HG02763 (cell line): ENCODE measurements around the gene PSMD6.

Experiments
- ATAC-seq: cut with Tn5 transposase; IDR thresholded peaks from one replicate; pipeline ENCODE4 v1.9.1; 2021; ENCODE audit warnings: mild to moderate bottlenecking, moderate library complexity; ENCODE audit not compliant: unreplicated experiment

PSMD6 gene

DNA sequence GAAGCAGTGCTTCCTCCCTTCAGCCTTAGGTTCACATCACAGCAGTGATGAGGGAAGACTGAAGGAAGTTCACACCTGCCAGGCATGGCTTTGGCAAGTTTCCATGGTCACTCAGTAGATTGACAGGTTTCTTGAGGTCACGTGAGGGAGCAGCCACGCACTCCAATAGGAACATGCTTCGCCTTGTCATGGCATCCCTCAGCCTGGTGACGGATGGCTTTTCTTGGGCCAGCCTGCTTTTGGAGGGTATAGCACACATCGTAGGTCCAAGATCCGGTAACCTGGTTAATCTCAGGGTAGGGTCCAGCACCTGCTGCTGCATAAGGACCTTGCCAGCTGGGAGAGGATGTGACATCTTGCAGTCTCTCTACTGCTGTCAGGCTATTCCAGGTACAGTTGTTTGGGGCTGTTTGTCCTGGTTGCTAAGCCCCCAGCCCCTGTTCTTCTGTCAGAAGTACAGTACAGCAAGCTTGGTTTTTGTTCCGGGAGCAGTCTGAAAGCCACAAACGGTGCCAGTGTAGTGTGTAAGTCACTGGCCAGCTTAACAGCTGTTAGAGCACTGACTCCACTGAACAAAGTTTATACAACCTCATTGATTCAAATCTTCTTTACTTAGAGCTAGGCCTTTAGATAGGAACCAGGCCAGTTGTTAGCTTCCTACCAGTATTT is 42.3 kb downstream of the PSMD6 start:
- ATAC-seq: no peak

DNA sequence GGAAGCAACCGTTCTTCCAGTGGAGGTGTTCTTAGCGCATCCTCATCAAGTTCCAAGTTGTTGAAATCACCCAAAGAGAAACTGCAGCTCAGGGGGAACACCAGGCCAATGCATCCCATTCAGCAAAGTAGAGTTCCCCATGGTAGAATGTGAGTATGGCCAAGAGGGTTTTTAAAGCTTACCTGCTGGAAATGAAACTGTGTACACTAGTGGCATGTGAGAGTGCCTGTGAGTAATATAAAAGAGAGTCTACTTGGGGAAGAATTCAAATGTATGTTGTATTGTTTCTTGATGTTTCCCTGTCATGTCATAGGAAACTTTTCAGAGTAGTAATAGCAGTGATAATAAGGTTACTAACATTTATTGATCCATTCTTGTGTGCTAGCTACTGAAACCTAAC is 43.3 kb downstream of the PSMD6 start:
- ATAC-seq: no peak

DNA sequence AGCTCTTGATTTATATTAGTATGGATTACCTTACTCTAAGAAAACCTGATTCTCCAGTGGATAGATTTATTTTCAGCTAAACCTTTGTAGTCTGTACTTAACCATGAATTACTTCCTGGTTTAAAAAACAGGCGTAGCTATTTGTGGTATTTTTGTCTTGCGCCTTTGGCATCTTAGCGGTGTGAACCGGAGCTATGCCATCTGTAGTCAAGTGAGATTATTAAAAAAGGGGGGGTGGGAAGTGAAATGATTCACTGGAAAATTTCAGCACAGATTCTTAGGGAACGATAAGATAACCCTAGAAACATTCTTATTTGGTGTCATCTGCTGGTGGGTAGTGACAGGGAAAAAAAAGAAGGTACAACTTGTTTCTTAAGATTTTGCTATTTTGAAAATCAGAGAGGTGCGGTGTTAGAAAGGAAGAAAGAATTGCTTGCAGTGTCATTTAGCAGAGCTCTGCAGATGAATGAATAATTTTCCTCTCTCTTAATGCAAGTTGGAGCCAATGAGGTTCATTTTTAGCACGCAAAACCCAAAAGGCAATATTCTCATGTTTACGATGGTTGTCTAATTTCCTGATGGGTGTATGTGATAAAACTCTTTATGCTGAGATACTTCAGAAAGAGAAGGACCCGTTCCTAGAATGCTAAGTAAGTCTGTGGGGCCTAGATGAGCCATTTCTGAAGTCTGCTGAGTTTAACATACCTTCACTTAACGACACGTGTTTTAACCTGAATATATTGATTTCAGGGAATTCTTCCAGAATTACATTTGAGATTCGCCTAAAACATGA is 44.0 kb downstream of the PSMD6 start:
- no peak for ATAC-seq

DNA sequence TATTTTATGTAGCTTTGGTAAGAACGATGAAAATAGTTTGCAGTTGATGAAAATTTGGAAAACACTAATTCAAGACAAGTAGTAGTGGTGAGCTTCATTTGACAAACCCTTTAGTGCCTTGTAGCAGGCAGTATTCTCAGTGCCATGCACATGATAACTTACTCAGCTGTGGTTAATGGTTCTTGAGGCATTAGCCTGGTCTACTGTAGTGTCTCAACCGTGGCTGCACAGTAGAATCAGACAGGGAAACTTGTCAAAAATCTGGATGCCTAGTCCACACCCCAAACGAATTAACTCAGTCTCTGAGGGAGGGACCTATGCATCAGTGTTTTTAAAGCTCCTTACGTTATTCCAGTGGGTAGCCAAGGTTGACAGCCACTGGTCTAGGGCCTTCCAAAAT is 45.4 kb downstream of the PSMD6 start:
- ATAC-seq: no peak

DNA sequence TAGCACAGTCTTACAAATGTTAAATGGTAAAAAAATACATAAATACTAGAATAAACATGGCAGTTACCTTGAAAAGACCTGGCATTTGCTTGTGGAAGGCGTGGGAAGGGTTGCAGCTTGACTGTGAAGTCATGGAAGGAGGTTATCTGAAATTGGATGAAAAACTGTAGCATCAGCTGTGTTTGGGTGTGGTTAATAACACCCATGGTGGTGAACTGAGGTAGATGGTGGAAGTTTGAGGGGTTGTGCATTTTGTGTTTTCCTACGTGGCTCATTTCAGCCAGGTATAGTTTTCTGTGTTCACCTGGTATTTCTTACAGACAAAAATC is 46.5 kb downstream of the PSMD6 start:
- ATAC-seq: no peak

DNA sequence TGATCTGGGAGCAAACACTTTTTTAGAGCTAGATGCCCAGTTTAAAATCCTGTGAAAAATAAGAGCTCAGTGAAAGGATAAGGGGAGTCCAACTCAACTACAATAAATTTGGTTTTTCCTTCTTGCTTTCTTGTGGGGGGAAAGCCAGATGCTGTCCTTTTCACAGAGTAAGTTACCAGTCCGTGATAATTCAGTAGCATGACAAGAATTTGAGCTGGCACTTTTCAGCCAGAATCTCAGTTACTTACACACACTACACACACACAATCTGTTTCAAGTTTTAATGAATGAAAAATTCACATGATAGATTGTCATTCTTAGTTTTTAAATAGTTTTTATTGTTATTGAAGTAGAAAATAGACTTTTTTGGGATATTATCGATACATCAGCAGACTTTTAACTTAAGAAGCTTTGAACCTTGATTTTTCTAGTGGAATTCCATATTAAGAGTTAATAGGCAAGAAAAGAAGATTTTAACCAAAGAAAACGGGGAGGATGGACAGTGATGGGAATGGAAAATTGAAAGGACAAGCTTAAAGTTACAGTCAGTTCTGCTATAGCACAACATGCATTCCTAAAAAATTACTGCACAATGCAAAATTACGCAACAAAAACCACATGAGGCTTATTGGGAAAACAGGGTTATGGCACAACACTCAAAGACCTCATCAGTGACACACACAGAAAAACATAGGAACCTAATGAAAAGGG is 47.0 kb downstream of the PSMD6 start:
- ATAC-seq: no peak

DNA sequence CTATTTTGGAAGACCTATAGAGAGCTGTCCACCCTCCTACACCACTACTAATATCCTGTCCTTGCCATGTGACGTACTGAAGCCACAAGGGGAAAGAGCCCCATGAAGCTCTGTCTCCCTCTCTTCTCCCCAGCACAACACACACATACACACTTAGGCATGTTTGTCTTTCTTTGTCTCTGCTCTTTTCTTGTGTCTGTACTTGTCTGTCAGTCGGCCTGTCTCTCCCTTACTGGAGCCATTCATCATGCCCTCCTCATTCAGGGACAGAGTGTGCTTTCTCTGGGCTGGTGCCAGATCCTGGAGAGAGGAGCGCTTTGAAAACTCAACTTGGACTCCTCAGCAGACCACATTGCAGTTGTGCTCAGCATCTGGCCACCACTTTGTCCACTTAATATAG is 47.6 kb downstream of the PSMD6 start:
- ATAC-seq: no peak

DNA sequence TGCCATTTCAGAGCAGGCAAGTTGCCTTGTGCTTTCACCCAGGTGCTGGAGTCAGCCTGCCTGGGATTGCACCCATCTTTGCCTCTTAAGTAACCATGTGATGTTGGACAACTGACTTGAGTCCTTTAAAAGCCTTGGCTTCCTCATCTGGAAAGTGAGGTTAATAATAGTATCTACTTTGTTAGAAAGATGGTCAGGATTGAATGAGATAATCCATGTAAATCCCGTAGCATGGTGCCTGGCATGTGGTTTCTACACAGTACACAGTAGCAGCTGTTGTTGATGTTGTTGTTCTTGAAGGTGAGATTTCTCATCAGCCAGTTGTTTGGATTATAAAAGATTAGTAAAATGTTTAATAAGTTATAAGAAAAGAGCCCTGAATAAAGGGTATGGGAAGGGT is 48.8 kb downstream of the PSMD6 start:
- ATAC-seq: no peak

DNA sequence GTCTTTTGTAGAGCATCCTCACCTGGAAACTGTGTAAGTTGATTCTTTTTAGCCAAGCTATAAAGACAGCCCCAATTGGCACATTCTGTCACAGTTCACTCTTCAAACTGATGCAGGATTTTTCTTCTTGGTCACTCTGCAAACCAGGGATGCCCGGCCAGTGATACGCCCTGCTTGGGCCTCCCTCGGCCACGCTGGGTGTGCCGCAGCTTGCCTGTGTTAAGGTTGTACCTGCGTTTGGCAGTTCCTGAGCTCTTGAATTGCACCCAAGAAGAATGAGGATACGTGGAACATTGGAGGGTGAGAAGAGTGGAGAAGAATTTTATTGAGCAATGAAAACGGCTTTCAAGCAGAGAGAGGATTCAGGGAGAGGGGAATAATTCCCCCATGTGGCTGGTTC is 49.9 kb downstream of the PSMD6 start:
- no peak for ATAC-seq

DNA sequence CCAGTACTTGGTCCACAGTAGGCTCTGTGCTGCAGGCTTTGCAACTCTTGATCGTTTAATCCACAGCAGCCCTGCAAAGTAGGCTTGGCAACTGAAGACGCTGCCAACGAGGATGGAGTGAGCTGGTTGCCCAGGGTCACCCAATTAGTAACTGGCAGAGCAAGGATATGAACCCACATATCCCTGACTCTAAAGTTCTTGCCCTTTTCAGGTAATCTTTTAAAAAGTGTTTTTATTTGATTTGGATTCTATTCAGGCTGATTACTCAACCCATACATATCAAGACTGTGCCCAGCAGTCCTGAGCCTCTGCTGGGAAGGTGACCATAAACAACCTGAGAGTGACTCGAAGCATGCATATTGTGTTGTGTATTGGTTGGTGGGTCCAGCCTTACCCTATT is 50.3 kb downstream of the PSMD6 start:
- ATAC-seq: no peak

DNA sequence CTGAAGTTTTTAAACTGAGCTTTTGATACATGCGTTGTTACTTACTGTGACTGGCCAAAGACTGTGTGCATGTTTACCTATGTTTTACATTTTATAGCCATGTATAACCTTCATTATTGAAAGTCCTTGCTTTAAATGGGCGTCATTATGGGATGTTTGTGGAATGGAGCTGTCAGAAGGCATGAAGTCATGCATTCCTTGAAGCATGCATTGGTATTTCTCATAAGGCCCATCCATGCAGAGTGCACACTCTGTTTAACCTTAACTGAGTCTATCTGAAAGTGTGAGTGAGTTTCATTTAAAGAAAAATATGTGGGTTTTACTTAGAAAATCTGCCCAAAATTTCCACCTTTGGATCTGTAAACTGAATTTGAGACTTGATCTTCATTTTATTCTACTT is 51.1 kb downstream of the PSMD6 start:
- ATAC-seq: no peak

DNA sequence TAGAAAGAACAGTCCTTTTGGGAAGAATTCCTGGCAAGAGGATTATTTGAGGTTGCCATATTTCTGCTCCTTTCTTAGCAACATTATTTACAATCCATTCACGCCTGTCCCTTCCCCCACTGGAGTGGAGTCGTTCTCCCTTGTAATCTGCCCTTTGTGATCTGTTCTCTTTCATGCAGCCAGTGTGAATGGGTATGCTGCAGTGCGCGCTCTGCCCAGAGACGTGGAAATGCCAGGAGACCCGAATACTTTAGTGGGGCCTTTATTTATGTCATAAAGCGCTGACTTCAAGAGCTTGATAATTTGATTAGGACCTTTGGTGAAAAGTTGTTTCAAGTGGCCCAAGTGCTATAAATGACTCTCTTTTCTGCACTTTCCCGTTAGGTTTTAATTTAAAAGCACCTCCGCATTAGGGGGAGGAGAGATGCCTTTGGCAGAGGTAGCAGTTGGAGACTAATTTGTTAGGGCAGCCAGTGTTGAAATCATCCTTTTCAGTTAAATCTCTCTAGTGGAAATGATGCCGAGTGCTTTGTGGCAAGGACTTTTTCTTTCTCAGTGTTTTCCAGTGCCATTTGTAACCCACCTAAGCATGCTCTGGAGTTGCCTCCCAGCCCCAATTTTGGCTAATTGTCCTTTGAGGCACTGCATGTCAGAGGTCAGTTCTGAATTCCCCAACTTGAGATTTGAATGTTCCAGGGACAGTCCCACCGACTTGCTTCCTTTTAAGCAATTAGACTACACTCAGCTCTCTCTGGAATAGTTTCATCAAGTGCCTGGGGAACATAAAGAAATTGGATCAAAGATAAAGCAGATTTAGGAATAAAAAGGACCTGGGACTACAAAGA is 52.4 kb downstream of the PSMD6 start:
- ATAC-seq: no peak

DNA sequence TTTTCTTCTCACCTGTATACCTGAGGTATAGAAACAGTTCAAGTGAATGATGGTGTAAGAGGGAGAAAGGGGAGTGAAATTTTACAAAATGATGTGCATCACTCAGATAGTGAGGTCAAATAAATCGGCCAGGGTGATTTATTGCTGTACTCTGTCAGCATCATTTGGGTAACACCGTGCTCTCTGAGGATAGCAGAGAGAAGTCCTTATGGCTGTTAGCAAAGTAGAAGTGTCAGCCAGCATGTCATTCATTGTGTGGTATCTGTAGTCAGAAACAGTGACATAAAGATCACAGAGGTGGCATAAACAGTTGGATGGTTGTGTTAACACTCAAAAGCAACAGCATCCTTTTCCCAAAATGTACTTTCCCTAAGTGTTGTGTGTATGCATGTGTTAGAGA is 53.4 kb downstream of the PSMD6 start:
- ATAC-seq: no peak

DNA sequence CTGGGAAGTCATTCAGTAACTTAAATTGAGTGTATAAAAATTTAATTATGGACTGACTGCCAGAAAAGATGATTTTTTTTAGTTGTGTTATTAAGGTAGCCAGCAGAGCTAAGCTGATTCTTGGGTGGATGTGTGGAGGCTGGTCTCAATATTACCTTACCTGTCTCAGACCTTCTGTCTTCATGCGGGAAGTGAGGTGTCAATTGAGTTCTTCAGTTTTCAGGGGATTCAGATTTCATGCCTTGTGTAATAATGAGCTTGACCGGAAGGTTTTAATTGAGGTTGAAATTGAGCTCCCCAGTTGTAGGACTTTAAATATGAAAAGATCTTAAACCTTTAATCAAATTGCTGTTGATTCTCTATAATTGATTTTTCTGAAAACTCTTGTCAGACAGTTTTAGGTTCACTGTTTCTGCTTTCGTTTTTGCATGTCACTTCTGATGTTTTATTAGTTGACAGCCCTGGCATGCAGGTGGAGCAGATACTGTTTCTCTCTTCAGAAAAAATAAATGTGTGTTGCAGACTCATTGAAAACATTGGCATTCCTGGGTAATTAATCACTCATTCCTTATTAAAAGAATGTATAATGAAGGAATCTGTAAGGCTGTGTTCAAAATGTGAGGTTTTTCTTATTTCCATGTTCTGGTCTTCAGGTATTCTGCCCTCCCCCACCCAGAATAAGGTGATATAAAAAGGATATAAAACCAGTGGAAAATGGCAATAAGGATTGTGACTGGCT is 54.5 kb downstream of the PSMD6 start:
- ATAC-seq: peak; percentile 15

DNA sequence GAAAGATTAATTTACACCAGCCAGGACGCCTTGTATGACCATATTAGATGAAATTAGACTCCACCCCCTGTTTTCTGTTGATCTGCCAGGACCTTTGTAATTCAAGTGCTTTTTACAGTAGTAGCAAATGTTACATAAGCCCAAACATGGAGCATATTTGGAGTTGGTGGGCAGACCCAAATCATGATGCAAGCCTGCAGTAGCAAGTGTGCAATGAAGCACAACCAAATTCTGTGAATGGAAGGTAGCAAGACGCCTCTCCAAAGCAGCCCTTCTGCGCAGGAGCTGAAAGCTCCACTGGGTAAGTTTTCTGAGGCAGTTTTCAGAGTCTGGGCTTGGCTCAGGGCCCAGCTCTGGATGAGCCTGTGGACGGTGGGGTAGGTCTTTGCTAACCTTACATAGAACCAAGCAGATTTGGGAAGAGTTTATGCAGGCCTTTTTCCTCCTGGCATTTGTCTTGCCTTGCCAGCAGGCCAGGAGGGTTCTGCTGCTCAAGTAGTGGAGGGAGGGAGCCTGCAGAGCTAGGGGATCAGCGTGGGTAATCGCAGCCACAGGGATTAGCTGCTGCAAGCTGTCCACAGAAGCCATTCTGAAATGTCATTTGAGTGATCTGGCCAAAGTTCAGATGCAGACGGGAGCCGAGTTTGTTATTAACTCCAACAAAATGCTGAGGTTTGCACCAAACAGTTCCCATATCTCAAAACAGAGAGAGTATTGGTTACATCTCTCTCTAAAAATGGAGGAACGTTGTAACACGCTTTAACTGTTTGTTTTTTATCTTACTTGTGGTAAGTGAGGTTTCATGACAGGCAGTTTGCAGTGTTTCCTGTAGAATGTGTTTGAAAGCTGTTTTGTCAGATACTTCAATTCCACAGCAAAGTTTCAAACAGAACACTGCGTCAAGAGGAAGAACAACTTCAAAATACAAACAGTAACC is 55.4 kb downstream of the PSMD6 start:
- peak; percentile 55 for ATAC-seq

DNA sequence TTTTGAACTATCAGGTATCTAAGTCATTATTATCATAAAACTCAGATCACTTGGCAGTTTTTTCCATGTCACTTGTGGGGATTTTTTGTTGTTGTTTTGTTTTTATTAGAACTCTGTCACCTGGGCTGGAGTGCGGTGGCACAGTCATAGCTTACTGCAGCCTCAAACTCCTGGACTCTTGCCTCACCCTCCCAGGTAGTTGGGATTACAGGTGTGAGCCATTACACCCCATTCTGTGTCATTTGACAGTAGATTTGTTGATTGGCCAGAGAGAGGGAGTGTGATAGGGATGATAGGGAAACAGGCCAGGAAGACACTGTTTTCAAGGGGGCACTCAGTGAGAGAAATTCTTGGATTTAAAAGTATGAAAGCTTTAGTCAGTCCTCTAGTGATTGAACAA is 56.4 kb downstream of the PSMD6 start:
- ATAC-seq: no peak

DNA sequence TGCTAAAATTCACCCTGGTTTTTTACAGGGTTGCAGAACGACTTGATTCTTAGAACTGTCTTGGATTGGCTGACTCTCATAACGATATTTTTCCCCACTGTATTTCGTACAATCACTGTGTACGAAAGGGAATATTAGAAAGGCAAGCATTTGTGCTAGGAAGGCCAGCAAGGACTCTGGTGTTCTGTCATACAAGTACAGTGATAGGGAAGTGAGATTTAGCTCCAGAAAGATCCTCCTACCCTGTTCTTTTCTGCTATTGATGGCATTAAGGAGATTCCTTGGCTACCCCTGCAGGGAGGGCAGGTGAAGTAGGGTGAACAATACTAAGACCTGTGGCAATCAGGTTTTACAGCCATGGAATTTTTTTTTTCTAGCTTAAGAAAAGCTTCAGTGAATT is 57.3 kb downstream of the PSMD6 start:
- no peak for ATAC-seq

DNA sequence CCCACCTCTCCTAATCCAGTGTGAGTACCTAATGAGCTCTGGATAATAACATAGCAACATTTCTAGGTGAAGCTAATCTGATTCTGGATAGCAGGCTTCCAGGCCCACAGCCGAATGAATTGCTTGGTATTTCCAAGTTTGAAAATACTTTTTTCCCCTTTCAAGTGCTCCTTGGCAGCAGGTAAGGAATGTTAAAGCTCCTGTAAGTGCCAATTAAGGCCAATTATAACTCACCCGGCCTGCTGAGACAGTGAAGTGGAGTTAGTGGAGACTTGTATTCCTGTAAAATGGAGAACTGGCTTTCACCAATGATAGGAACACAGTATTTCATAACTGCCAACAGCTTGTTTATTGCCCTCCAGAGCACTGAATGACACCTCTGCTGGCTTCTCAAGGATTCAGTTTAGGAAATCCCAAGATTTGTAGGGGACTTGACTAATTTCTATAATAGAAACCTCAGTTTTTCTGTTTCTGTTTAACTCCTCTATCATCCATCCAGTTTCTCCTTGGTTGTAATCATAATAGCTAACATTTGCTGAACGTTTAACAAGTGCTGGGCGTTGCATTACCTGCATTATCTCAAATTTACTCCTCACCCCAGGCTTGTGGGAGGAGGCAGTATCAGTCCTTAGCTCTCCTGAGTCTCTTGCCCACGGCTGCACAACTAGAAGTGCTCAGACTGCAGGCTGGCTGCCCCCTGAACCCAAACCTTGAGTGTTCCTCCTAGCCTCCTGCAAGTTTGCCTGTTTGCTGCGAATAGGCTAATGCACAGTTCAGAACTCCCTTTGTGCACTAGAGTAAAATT is 58.4 kb downstream of the PSMD6 start:
- ATAC-seq: no peak

DNA sequence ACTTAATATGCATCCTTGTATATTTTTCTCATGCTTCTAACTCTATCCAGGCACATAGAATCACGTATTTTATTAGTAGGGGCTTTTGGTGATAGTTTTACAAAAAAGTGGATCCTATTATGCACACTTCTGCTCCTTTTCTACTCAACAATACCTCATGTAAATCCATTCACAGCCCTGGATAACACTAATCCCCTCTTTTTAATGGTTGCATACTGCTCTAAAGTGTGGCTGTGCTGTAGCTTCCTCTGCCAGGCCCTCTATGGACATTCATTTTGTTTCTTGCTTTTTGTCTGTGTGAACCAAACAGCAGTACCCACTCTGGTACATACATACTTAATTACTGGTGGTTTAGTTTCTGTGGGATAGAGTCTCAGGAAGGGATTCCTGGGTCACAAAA is 59.8 kb downstream of the PSMD6 start:
- ATAC-seq: no peak
